ENCODE measurements around the gene CFAP299. TPM values are rescaled to one million over a fixed set of nuclear protein-coding genes. Genes with fewer than 3 reads are reported as not detected.

The CFAP299 gene
- total RNA-seq, 1 experiment from 2014 or later: not detected

DNA sequence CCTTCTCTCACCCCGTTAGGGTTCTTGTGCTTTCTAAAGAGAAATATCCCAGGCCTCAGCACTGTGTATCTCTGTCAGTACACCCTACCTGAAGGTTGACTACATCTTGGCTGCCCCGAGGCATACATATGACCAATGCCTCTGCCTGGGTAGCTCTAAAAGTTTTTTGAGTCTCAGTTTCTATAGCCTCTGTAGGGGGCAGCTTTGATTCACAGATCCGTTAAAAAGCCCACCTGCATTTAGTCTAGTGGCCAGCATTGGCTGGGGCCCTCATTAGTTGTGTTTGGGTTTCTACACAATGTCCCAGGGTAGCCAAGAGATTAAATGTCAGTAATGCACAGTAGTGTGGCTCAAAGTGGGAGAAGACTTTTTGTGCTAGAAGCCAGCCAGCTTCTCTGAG lies 151.1 kb downstream of the CFAP299 start:
- Histone ChIP-seq H3K4me2 (ENCODE audit: low read length) (no peak overlapping the region), H3K9me2 (ENCODE audit: insufficient read depth) (no peaks in the 10 kb centered on the region), H3K36me3 (ENCODE audit: control insufficient read depth in 1 of 2, insufficient read depth in 2 of 2, low read length in 2 of 2) (no peaks in the 10 kb centered on the region), H3K27me3 (ENCODE audit: insufficient read depth, low read length) (peaks cover 20% of the 10 kb centered on the region; the same call in 1 of the 2 replicates), H3K79me2 (ENCODE audit: insufficient read depth, low read length) (no peaks in the 10 kb centered on the region), H3K4me3 (replicated peaks in 1 of 2; ENCODE audit: low read depth in 1 of 2, low read length in 2 of 2) (no peak overlapping the region), H4K20me1 (ENCODE audit: insufficient read depth) (no peaks in the 10 kb centered on the region; the same call in 1 of the 2 replicates), H3K9me3 (ENCODE audit: control insufficient read depth in 1 of 2, insufficient read depth in 1 of 2, low read depth in 1 of 2, low read length in 2 of 2) (no peaks in the 10 kb centered on the region), H3K9ac (ENCODE audit: low read length) (no peak overlapping the region), H2AFZ (ENCODE audit: low read depth, low read length, poor library complexity, severe bottlenecking) (no peak overlapping the region), H3K4me1 (ENCODE audit: control insufficient read depth in 1 of 2, insufficient read depth in 2 of 2, low read length in 2 of 2) (no peaks in the 10 kb centered on the region), H3K27ac (ENCODE audit: low read depth, low read length) (no peak overlapping the region)
- ChIA-PET RAD21 (ENCODE audit: low non-redundant PET in 1 of 2, low total read pairs in 2 of 2, uncharacterized antibody in 2 of 2, unreplicated experiment in 2 of 2) (no interaction called here), POLR2A (no interaction called here), CTCF (no interaction called here)
- DNase-seq (ENCODE audit: low read depth, low spot score): no peak
- BruUV-seq (replicated peaks): no TSS peak
- intact Hi-C loops (cut with micrococcal nuclease): no loop called here
- TF ChIP-seq, protein P1, sequence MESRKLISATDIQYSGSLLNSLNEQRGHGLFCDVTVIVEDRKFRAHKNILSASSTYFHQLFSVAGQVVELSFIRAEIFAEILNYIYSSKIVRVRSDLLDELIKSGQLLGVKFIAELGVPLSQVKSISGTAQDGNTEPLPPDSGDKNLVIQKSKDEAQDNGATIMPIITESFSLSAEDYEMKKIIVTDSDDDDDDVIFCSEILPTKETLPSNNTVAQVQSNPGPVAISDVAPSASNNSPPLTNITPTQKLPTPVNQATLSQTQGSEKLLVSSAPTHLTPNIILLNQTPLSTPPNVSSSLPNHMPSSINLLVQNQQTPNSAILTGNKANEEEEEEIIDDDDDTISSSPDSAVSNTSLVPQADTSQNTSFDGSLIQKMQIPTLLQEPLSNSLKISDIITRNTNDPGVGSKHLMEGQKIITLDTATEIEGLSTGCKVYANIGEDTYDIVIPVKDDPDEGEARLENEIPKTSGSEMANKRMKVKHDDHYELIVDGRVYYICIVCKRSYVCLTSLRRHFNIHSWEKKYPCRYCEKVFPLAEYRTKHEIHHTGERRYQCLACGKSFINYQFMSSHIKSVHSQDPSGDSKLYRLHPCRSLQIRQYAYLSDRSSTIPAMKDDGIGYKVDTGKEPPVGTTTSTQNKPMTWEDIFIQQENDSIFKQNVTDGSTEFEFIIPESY (IDR thresholded peaks at IDR 0.05; ENCODE audit: extremely low read depth, insufficient replicate concordance, low read length): no peak
- TF ChIP-seq ELF1 (IDR thresholded peaks at IDR 0.05; ENCODE audit: borderline replicate concordance, low read depth): no peak
- TF ChIP-seq RAD21 (IDR thresholded peaks at IDR 0.05; ENCODE audit: low read depth): no peak
- TF ChIP-seq POLR2A (IDR thresholded peaks at IDR 0.05; ENCODE audit: borderline replicate concordance, extremely low read depth, insufficient read depth, insufficient read length): no peak
- TF ChIP-seq CBX3 (IDR thresholded peaks at IDR 0.05; ENCODE audit: low read depth): no peak
- TF ChIP-seq SP1 (IDR thresholded peaks at IDR 0.05; ENCODE audit: low read depth): no peak
- no peak for TF ChIP-seq SRF (IDR thresholded peaks at IDR 0.05; ENCODE audit: low read depth)
- no peak for TF ChIP-seq FOSL1 (IDR thresholded peaks at IDR 0.05; ENCODE audit: low read depth)
- TF ChIP-seq TCF7L2 (IDR thresholded peaks at IDR 0.05; ENCODE audit: borderline replicate concordance, extremely low read depth, insufficient read depth, insufficient read length): no peak
- ATAC-seq: no peak

DNA sequence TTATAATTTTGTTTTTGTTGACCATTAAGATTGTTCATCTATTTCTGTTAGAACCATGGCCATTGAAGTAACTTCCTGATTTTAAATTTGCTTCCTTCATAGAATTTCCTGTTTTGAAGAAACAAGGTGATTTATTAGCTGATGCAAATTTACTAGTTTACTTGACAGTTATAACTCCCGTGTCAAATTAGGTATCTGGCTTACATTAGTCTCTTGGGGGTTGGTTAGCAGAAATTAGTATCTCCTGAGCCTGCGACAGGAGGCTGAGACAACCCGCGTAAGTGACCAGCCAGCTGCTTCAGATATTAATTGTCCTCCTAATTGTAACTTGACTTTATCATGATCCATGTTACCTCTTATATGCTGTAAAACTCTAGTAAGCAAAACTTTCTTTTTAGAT lies 154.3 kb downstream of the CFAP299 start:
- POLR2A ChIA-PET: no interaction called here
- DNase-seq (ENCODE audit: low read depth, low spot score) (no peak), ATAC-seq (no peak)
- Histone ChIP-seq H2AFZ (ENCODE audit: low read depth, low read length, poor library complexity, severe bottlenecking) (no peak overlapping the region), H3K9me3 (ENCODE audit: control insufficient read depth in 1 of 2, insufficient read depth in 1 of 2, low read depth in 1 of 2, low read length in 2 of 2) (no peaks in the 10 kb centered on the region), H4K20me1 (ENCODE audit: insufficient read depth) (no peaks in the 10 kb centered on the region), H3K27ac (ENCODE audit: low read depth, low read length) (no peak overlapping the region), H3K9ac (ENCODE audit: low read length) (no peak overlapping the region), H3K79me2 (ENCODE audit: insufficient read depth, low read length) (no peaks in the 10 kb centered on the region), H3K4me1 (ENCODE audit: control insufficient read depth in 1 of 2, insufficient read depth in 2 of 2, low read length in 2 of 2) (no peaks in the 10 kb centered on the region), H3K9me2 (ENCODE audit: insufficient read depth) (no peaks in the 10 kb centered on the region), H3K4me2 (ENCODE audit: low read length) (no peak overlapping the region), H3K36me3 (ENCODE audit: control insufficient read depth in 1 of 2, insufficient read depth in 2 of 2, low read length in 2 of 2) (no peaks in the 10 kb centered on the region), H3K27me3 (ENCODE audit: insufficient read depth, low read length) (peaks cover 13% of the 10 kb centered on the region; the same call in 1 of the 2 replicates), H3K4me3 (replicated peaks in 1 of 2; ENCODE audit: low read depth in 1 of 2, low read length in 2 of 2) (no peak overlapping the region)
- intact Hi-C loops (cut with micrococcal nuclease): no loop called here
- RAD21 ChIA-PET (ENCODE audit: low non-redundant PET in 1 of 2, low total read pairs in 2 of 2, uncharacterized antibody in 2 of 2, unreplicated experiment in 2 of 2): no interaction called here
- BruUV-seq (replicated peaks): no TSS peak
- CTCF ChIA-PET: no interaction called here
- TF ChIP-seq POLR2A (IDR thresholded peaks at IDR 0.05; ENCODE audit: borderline replicate concordance, extremely low read depth, insufficient read depth, insufficient read length) (no peak), SIN3A (IDR thresholded peaks at IDR 0.05; ENCODE audit: low read depth) (no peak), TCF7L2 (IDR thresholded peaks at IDR 0.05; ENCODE audit: borderline replicate concordance, extremely low read depth, insufficient read depth, insufficient read length) (no peak), EGR1 (IDR thresholded peaks at IDR 0.05; ENCODE audit: low read depth) (no peak), CEBPB (IDR thresholded peaks at IDR 0.05; ENCODE audit: low read depth) (no peak), ELF1 (IDR thresholded peaks at IDR 0.05; ENCODE audit: borderline replicate concordance, low read depth) (no peak)
- TF ChIP-seq, protein P2, sequence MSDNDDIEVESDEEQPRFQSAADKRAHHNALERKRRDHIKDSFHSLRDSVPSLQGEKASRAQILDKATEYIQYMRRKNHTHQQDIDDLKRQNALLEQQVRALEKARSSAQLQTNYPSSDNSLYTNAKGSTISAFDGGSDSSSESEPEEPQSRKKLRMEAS (IDR thresholded peaks at IDR 0.05): no peak
- TF ChIP-seq, protein P3, sequence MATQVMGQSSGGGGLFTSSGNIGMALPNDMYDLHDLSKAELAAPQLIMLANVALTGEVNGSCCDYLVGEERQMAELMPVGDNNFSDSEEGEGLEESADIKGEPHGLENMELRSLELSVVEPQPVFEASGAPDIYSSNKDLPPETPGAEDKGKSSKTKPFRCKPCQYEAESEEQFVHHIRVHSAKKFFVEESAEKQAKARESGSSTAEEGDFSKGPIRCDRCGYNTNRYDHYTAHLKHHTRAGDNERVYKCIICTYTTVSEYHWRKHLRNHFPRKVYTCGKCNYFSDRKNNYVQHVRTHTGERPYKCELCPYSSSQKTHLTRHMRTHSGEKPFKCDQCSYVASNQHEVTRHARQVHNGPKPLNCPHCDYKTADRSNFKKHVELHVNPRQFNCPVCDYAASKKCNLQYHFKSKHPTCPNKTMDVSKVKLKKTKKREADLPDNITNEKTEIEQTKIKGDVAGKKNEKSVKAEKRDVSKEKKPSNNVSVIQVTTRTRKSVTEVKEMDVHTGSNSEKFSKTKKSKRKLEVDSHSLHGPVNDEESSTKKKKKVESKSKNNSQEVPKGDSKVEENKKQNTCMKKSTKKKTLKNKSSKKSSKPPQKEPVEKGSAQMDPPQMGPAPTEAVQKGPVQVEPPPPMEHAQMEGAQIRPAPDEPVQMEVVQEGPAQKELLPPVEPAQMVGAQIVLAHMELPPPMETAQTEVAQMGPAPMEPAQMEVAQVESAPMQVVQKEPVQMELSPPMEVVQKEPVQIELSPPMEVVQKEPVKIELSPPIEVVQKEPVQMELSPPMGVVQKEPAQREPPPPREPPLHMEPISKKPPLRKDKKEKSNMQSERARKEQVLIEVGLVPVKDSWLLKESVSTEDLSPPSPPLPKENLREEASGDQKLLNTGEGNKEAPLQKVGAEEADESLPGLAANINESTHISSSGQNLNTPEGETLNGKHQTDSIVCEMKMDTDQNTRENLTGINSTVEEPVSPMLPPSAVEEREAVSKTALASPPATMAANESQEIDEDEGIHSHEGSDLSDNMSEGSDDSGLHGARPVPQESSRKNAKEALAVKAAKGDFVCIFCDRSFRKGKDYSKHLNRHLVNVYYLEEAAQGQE (IDR thresholded peaks at IDR 0.05; ENCODE audit: low read depth): no peak
- TF ChIP-seq, protein P4, sequence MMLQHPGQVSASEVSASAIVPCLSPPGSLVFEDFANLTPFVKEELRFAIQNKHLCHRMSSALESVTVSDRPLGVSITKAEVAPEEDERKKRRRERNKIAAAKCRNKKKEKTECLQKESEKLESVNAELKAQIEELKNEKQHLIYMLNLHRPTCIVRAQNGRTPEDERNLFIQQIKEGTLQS (IDR thresholded peaks at IDR 0.05): no peak

Measured in HCT116 (cell line).